ENCODE measurements around the gene CZIB.

The CZIB gene

GRCh38 chr1:53220171-53220961, at the start of gene CZIB:
Gene CZIB, minus strand, starts transcription at chr1:53220634. Its CDS starts 59 bp downstream, at chr1:53220575.
- DNase-seq, result peak; percentile 82 to 90 (median 88)

- no peak for DNase-seq
Measured at GRCh38 chr1:53270107-53270506, 49.7 kb upstream of the CZIB start.

DNA sequence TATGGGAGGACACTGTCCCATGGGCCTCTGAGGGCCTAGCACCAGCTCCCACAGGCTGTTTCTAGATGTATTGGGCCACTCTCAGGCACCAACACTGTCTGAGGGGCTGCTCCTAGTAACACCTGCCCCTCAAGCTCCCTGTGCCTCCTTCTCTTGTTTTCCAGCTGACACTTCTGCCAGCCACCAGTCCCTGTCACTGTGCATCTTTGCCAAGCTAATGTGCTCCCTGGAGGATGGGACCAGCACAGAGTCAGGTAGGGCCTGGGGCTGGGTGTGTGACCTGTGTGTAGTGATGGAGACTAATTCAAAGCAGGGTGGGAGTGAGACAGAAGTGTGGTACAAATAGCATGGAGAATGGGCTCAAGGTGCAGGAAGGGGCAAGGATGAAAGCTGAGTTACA, 47.3 kb upstream of the CZIB start:
- no peak for DNase-seq

DNA sequence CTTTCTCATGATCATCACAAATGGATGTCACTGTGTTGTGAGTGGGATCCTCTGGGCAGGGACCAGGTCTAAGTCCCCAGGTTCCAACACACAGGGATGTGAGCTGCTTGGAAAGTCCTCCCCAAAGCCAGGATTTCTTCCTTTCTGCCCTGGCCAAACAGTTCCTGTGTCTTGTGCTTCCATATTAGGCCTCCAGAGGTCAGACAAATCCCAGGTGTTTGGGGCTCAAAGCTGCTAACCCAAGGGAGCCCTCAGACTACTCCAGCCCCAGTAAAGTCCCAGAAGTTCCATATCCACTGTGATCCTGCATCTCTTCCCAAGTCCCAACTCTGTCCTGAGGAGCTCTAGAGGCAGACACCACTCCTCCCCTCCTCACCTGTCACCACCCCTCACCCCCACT, 45.6 kb upstream of the CZIB start:
- DNase-seq, result no peak

- DNase-seq, result no peak
Measured at GRCh38 chr1:53265581-53265980, 45.1 kb upstream of the CZIB start.

- DNase-seq, result no peak
Measured at GRCh38 chr1:53264048-53264447, 43.6 kb upstream of the CZIB start.

DNA sequence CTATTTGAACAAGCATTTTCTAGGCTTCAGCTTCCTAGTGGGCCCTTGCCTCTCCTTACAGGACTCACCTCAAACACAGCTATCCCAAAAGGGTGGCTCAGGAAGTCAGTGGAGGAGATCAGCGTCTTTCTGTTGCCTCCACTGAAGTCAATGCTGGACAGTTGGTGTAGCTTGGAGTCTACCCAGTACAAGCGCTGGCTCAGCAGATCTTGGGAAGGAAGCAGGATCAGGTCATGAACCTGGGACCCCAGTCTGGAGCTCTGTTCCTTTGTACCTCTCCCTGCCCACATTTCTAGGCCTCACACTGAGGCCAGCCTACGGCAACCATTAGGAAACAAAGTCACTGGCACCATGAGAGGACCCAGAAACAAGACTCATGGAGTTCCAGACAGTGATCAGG, 41.6 kb upstream of the CZIB start:
- DNase-seq, result no peak

GRCh38 chr1:53260631-53261247, 40.3 kb upstream of the CZIB start:
- DNase-seq, result no peak

- DNase-seq, result no peak
Measured at GRCh38 chr1:53259932-53260331, 39.5 kb upstream of the CZIB start.

- DNase-seq, result no peak
Measured at GRCh38 chr1:53258216-53258615, 37.8 kb upstream of the CZIB start.

DNA sequence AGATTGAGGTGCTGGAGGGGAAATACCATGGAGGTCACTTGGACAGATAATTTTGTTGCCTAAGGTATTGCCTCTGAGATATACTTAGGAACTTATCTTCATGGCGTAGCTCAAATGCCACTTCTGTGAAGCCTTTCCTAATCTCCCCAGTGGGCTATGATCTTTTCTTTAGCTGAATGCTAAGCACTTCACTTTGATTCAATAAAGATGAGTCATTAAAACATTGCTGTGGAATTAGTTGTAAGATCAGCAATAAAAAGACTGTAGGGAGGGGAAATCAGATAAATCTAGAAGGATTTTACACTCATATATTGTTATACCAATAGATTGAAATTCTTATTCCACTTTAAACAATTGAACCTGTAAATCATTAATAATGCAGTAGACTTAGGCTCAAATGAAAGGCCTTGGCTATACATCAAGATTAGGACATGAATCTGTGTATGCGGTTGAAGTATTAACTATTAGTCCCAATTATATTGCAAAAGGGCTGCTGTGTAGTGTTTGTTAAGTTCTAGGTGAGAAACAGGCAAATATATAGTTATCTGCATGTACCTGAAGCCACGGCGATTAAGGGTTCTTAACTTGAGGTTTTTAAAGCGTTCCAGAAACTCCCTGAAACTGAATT, 37.1 kb upstream of the CZIB start:
- no peak for DNase-seq

DNA sequence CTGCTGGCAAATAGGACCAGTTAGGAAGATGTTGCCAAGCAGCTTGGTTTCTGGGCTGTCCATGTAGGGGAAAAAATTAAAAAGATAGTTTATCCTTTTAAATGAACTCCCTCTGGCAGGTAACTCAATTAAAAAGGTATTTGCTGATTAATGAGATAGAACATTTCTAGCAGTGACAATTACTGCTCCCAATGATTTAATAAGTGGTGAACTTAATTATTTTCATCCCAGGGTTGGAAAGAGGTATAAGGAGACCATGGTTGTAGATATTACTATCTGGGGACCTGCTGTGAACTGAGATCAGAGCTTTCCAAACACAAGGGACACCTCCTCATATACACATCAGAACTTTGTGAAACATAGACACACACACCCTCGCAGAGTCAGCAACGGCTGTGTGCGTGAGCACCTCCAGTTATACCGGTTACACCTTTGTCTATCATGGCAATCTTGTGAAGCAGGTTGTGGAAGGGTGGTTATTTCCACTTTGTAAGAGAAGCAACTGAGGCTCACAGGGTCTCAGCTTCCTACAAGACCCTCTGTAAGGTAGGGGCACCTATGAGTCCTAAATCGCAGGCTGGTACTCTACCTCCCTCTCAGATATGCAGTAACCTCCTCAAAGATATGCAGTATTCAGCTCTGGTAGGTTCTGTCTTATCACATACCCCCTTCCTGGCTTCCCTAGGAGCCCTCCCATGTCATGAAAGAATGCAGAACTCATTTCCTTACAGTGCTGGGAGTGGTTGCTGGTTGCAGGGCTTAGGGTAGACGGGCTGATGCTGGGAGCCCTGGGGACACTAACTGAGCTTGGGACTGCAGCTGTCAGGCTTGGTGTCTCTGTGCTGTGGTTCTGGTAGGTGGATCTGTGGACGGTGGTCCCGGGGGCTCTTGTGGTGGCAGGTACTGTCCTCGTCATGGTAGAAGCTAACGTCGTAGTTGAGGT, 36.3 kb upstream of the CZIB start:
- DNase-seq, result no peak

DNA sequence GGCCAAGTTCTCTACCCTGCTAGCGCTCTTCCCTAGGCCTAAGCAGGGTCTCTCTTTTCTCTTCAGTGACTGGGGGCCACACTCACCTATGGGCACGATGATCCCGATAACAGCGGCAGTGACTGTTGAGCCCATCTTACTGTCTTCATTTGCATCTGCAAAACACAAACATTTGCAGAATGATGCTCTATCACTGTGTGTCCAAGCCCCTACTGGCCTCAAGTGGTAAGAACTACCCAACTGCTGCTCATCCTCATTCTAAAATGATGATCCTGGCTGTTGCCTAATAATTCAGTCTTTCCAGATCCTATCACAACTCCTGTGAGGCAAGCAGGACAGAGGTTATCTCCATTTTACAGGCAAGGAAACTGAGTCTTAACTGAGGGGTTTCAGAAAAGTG, 34.6 kb upstream of the CZIB start:
- DNase-seq, result no peak

- no peak for DNase-seq
Measured at GRCh38 chr1:53254011-53254640, 33.7 kb upstream of the CZIB start.

DNA sequence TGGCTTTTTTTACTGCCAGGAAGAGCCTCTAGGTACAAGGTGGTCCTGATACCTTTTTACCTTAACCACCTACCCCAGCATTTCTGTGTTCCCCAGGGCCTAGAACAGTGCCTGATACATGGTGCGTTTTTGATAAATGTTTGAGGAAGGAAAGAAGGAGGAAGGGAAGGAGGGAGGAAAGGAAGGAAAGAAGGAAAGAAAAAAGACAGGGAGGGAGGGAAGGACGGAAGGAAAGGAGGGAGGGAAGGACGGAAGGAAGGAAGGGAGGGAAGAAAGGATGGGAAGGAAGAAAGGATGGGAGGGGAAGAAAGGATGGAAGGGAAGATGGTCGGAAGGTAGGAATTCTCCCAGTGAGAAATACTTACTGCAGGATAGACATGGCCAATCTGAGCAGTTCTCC, 29.9 kb upstream of the CZIB start:
- DNase-seq, result no peak

DNA sequence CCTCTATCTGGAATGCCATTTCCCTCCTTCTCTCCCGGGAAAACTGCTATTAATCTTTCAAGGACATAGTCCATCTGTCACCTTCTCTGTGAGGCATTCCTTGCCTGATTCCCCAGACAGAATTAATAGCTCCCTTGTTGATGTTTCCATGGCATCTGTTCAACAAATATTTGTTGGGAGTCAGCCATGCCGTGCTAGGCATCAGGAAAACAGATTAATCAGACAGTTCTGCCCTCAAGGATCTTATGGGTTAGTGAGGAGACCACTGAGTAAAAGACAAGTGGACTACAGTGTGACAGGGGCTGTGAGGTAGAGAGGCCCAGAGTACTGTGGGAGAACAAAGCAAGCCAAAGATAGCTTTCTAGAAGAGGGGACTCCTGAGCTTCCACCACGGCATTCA, 29.3 kb upstream of the CZIB start:
- DNase-seq, result no peak

DNA sequence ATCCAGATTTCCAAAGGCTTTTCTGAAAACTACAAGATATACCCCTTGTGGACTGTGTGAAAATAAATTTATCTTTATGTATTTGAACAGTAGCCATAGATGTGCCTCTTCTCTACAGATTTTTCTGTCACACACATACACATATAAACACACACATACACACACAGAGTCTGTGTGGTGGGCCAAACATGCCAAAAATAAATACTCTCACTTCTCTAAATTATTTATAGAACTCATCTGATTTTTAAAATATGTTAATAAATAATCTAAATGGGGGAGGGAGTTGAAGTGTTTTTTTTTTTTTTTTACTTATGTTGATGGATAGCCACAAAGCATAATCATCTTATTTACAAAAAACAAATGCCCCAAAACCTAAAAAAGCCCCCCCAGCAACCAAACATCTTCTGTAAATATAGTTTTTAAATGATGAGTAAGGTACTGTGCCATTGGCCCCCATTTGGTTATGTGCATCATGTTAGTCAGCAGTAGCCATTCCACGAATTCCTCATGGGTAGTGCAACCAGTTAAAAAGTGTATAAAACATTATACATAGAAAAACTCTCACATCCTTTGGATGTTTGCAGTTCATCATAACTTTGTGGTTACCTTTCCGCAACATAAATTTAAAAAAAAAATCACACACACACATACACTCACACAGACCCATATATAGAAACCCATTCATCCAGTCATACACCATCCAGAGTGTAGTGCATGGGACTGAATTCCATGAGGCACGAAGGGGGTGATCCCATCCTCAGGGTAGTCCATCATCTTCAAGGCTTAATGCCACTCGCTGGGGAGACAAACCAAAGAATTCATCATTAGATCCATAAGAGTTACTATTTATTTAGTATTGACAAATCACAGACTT, 26.1 kb upstream of the CZIB start:
- no peak for DNase-seq

DNA sequence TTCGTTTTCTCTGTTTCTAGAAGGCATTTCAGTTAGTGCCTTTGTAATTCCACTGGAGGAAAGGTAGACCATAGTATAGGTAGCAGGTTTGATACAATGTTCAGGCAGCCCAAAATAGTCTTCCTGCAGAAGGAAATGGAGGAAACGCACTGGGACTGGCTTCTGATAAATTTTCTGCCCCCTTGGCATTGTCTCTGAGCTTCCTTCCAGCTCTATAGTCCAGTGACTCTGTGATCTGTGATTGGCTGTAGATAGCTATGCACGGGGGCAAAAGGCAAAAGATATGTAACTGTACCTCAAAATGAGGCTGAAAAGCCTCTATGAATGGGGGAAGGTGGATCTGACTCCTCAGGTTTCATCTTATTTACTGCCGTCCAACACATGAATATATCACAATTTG, 23.7 kb upstream of the CZIB start:
- no peak for DNase-seq

- no peak for DNase-seq
Measured at GRCh38 chr1:53242381-53242780, 21.9 kb upstream of the CZIB start.

- DNase-seq, result no peak
Measured at GRCh38 chr1:53241828-53242227, 21.4 kb upstream of the CZIB start.

Data from activated CD4-positive, CD25-positive, alpha-beta regulatory T cell (primary cell).